LNCAP (cell line): ENCODE data around the gene PRKG1.

Experiments
- CTCF ChIP-seq: fragments of 450-650 bp; IDR thresholded peaks from 2 replicates; pipeline ENCODE4 v1.5.1; 2017; ENCODE audit warnings: mild to moderate bottlenecking

PRKG1 gene

GRCh38 chr10:51620131-51620530 lies 545.8 kb downstream of the PRKG1 start:
- TF ChIP-seq CTCF: no peak

GRCh38 chr10:51624013-51624412 lies 549.7 kb downstream of the PRKG1 start:
- no peak for TF ChIP-seq CTCF

DNA sequence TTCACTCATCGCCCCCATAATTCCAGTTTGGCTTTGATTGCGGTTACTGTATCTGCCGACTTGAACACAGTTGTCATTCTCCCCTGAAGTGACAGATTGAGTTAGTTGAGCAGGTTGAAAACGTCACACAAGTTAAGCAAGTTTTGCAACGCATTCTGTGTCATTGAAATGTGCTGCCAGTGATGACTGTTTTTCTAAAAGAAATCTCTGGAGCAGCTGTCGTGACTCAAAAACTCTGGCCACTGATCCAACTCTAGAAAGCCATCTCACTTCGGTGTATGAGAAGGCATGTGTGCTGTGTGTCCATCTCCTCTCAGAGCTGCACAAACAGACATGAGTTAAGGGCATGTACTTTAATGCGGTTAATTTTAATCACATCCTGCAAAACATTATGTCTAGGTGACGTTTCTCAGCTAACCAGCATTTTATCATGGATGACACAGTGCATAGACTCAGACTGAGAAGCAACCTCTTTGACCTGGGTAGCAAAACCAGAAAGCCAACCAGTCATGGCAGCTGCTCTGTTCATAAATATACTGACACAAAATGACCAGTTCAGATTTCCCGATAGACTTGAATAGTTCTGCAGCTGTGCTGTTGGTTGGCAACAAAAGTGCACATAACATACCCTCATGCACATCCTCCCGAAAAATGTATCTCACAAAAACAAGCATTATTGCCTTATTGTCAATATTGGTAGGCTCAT lies 555.8 kb downstream of the PRKG1 start:
- no peak for TF ChIP-seq CTCF

DNA sequence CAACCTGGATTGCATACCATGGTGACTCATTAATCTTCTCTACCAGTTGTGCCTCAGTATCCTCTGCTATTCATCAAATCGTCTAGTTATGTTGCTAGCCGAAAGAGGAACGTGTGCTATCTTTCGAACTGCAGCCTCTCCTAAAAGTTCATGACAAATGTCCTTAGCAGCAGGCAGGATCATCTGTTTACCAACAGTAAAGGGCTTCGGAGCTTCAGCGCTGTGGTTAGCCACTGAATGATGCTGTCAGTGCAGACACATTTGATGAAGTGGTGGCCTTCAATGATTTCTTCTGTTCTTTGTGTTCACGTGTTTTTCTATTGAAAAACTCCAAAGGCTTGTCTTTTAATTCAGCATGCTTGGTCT lies 556.3 kb downstream of the PRKG1 start:
- no peak for TF ChIP-seq CTCF

- no peak for TF ChIP-seq CTCF
Measured at GRCh38 chr10:51635436-51635835, 561.1 kb downstream of the PRKG1 start.

DNA sequence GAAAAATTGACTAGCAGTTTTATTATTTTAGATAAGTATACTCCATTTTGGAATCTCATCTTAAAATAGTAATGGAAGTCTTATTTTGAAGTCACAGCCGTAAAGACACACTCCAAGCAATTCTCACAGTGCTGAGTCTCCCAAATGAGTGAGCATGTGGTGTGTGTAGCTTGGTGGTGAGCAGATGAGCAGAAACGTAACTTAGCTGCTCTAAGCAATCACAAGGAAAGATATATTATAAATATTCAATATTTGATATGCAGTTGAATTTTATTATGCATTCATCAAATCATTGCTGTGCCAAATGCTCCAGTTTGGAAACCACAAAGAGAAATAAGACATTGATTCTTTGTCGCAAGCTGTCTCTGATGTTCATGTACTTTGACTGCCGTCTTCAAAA lies 563.9 kb downstream of the PRKG1 start:
- no peak for TF ChIP-seq CTCF

- TF ChIP-seq CTCF: no peak
Measured at GRCh38 chr10:51638737-51639136, 564.5 kb downstream of the PRKG1 start.
